Stimulated activated CD4-positive, alpha-beta T cell treated with anti-CD3 and anti-CD28 coated beads, Interleukin-15, amount 100 ng/mL, for 24 hours (primary cell): Measurements from ENCODE around the gene GLT8D1.

Experiments
- DNase-seq: peaks from one replicate; pipeline ENCODE4 v3.0.0-alpha.2; 2020

The GLT8D1 gene

DNA sequence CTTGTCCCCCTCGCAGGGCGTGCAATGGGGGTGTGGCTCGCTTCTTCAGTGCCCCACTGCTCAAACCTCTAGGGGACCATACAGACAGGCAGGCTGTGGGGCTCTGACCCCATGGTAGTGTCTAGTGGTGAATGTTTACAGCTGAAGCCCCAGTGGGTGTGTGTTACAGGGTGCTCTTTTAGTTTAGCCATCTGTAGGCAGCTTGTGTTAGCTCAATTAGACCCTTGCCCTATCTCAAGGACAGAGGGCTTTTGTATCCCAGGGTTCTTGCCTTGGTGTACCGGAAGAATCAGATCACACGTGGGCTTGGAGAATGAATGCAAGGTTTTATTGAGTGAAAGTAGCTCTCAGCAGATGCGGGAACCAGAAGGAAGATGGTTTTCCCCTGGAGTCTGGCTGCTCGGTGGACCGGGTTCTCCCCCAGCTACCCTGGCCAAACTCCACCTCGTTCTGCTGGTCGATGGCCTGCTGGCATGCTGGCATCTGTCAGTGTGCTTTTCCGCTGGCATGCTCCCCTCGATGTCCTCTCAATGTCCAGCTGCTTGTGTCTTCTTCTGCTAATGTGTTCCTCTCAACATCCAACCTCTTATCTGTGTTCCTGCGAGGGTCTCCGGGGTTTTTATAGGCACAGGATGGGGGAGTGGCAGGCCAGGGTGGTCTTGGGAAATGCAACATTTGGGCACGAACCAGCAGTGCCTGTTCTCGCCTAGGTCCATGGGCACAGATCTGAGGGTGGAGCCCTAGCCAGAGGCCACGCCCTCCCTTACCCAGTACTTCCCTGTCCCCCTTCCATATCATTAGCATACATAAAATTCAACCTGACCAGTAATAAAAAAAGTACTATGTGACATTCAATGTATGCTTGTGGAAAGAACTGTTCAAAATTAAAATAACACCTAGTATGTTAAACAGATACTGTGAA, 7.0 kb upstream of the GLT8D1 start:
- DNase-seq, result no peak

DNA sequence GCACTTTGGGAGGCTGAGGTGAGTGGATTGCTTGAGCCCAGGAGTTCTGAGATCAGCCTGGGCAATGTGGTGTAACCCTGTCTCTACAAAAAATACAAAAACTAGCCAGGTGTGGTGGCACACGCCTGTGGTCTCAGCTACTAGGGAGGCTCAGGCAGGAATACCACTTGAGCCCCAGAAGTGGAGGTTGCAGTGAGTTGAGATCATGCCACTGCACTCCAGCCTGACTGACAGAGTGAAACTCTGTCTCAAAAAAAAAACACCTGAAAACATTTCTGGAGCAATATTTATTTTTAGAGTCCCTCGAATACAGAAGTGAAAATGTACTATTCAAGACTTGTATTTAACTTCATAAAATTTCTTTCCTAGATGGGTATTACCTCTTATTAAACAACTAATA, 4.9 kb upstream of the GLT8D1 start:
- DNase-seq, result no peak

DNA sequence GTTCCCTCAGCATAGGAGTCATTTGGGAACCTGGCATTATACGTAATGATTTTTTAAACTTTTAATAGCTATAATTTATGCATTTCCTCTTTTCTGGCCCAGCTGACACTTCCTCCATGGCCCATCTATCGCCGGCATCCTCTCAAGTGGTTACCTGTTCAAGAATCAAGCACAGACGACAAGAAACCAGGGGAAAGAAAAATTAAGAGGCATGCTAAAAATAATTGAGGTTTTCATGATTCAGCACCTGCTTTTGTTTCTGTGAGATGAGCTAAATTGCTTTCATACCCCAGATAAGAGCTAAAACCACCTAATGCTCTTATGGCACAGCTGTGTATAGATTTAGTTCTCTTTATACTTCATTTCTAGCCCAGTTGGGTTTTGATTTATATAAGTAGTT, 2.0 kb upstream of the GLT8D1 start:
- no peak for DNase-seq

DNA sequence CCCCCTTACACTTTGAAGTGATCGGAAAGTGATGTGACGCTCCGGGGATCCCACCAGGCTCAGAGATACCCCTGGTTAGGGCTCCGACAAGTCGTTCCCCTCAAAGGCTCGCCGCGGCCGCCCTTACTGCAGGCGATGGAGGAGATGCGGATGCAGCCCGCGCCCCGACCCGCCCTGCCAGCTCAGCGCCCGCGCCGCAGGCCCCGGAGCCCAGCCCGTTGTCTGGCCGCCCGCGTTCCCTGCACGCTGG, 228 bp downstream of the GLT8D1 start:
- no peak for DNase-seq

DNA sequence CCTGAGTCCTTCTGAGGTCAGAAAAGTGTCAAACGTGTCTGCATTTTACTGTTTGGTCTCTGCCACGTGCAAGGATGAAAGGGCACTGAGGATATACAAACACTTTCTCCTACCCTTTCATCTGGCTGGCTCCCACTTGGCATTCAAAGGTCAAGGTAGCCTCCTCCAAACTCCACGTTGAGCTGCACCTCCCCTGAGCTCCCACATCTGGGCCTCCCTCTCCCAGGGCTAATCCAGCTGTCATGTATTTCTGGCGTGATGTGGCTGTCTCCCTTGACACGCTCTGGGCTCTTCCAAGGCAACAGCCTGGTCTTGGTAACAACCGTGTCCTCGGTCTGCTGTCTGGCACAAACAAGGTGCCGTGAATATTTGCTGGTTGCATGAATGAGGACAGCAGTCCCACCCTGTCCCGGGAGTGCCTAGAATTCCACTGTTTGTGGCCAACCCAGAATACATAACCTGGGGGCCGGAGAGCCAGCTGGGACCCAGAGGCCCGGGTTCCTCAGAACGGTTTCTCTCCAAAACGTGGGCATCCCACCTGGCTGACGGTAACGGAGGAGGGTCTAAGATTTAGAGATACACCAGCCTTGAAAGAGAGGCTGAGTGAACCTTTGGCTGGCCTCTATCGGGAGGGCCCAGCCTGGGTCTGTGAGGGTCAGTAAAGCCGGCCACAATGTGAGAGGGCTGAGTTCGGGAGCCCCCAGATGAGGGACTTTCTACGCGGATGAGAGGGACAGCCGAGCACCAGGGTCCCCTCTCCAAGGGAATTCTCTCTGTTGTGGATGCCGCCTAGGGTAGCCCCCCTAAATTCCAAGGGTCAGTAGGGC, 767 bp downstream of the GLT8D1 start:
- peak; percentile 28 for DNase-seq

DNA sequence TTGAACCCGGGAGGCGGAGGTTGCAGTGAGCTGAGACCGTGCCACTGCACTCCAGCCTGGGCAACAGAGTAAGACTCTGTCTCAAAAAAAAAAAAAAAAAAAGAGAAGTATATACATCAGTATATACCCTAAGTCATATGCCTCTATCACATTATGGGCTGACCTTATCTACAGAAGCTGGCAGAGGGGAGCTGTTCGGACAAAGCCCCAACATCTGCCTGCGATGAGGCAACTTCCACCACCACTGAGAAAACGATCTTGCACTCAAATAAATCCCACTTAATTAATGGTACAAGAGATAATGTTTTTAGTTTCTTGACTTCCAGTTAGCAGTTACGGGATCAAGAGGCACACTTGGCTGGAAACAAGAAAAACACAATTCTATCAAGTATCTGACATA, 2.2 kb downstream of the GLT8D1 start:
- no peak for DNase-seq

DNA sequence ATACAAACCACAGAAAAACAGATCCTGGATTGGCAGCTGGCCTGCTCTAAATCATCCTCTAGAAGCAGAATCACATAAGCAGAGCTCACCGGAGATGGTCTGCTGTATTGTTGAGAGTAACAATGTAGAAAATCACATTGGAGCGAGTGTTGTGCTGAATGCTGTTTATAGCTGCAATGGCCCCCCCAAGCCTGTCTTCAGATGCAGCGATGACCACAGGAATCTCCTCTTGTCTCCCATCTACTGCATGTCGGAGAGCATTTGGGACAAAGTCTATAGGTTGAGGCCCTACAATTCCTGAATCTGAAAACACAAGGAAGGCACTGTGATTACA, 8.0 kb downstream of the GLT8D1 start:
- no peak for DNase-seq

DNA sequence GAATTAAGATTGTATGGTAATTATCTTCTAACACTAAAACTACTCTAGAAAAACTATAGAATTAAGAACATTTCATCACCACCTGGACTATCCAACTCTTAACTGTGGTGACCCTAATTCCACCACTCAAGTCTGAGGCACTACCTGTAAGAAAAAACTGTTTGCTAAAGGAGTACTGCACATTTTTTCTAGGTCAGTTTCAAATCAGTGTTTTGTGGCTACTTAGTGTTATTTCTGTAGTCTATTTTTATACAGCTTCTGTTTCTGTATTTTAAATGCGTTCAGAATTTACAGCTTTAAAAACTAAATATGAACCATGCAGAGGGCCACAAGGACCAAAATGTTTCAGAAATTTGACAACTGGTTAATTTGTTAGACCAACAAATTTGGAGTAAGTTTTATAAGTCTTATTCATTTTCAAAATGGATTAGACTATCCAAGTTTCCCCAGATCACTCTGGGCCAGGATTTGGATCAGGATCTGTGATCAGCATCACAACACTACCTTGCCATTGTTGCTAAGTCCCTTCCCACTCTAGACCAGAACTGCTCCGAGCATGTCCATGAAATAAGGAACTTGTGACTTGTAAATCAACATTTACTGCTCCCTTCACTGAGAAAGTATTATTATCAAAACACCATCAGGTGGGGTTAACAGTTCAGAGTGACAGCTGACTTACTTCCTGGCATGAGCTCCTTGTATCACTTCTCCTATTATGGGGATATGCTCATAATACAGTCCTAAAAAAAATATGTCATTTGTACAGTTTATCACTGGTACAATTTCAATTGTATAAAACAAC, 8.6 kb downstream of the GLT8D1 start:
- DNase-seq, result no peak

DNA sequence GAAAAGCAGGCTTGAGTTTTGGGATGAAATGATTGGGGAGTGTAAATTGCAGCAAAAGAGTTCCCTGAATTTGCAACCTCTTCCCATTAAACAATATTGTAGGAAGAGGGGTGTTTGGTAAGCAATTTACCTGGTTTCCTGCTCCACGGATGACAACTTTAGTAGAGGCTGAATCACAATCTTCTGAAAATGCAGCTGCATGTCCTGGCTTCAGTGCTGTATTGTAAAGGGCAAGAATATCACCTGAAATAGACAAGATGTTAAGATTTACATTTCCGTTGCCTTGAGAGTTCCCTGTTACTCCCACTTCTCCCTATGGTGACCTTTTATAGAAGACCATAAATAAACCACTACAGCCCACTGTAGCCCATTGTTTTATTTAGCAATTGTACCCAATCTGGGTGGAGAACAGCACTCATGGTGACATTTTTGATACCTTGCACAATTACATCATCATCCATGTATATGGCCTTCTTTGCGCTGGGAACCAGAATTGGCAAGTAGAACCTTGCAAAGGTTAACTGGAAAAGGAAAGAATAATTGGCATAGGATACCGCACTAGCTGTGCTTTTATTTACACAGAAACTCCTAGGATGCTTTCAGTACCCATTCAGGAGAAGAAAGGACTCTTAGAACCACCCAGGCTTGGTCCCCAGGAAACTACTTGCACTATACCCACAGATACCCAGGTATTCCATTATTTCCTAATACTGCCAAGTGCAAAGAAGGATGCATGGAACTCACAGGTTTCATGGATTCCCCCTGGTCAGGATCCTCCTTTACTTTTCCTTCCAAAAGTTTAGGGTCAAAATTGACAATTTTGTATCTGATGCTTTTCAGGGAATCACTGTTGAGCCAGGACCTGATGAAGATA, 9.6 kb downstream of the GLT8D1 start:
- no peak for DNase-seq

DNA sequence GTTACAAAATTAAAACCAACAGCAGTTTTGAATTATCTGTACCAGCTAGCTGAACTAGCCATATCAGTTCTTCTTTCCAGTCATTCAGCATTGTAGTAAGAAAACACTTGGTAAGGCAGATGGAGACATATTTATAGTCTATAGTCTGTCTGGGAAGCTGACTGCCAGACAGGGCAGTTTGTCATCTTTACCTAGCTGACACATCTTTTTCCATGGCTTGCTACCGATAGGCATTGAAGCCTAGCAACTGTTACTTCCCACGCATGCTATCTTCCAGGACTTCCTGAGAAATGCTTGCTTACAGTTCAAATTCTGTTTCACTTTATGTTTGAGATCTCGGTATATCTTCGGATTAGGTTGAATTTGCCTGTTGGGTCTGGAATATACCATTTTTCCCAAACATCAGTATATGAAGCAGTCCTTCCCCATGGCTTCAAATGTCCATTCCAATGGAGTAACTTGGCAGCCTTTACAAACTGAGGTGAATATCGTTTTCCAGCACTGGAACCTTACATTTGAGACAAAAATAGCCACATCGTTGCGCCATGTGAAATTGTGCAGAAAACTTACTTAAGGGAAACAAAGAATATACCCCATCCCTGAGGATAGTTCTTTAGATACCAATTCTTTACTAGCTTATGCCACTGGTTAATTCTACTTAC, 10.9 kb downstream of the GLT8D1 start:
- DNase-seq, result no peak

DNA sequence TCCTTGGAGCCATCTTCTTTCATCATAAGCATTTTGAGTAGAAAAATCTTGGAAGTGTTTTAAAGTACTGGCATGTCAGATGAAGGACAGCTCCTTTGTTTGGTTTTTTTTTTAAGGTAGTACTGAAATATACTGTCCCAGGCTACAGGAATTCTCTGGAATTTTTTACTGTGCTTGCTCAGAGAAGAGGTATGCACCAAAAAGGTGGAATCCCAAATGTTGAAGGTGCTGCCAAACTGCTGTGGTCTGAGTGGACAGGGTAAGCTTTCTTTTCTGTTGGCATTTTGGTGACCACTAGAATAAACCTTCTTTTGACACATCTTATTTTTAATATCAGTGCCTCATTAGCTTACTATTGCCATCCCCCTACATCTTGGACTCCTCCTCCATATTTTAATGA, 12.5 kb downstream of the GLT8D1 start:
- no peak for DNase-seq

DNA sequence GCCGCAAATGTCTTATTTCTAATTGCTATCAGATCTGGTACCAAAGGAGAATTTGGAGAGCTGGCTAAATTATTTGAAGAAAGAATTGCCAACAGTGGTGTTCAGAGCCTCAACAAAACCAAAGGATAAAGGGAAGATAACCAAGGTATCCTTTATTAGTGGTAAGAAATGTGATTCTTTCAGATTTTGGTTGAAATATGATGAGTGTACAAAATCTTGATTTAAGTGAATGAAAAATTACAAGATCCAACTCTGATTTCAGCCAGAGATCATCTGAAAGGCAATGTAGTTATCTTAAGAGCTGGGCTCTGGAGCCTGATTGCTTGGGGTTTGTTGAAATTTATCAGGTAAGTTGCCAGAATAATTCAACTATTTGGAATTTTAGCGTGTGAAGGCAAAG, 15.0 kb downstream of the GLT8D1 start:
- no peak for DNase-seq

DNA sequence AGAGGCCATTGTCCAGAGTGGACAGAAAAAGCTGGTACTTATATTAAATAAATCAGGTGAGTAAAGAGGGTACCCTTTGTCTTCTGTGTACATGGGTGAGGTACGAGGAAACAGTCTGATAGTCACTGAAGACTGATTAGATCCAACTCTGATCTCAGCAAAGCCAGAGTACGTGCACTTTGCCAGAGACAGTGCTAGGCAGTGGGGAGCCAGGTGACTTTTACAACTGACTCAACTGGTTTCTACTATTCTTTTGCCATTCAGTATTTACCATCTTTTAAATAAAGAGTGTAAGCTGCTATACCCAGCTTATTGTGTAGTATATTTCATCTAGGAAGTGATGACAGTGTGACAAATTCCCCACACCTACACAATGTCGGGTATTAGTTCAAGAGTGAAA, 16.4 kb downstream of the GLT8D1 start:
- DNase-seq, result no peak

DNA sequence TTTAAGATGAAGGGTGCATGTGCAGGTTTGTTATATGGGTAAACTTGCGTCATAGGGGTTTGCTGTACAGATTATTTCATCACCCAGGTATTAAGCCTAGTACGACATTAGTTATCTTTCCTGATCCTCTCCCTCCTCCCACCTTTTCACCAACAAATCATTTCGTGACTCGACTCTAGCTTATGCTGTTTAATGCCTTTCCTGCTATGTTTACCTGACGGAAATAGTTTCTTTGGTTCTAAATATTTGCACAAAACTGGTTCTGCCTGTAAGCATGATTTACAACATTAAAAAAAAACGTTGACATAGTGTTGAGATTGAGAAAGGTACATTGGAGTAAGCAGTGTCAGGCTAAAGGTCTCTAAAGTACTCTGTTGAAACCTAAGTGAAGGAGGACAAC, 17.3 kb downstream of the GLT8D1 start:
- no peak for DNase-seq

DNA sequence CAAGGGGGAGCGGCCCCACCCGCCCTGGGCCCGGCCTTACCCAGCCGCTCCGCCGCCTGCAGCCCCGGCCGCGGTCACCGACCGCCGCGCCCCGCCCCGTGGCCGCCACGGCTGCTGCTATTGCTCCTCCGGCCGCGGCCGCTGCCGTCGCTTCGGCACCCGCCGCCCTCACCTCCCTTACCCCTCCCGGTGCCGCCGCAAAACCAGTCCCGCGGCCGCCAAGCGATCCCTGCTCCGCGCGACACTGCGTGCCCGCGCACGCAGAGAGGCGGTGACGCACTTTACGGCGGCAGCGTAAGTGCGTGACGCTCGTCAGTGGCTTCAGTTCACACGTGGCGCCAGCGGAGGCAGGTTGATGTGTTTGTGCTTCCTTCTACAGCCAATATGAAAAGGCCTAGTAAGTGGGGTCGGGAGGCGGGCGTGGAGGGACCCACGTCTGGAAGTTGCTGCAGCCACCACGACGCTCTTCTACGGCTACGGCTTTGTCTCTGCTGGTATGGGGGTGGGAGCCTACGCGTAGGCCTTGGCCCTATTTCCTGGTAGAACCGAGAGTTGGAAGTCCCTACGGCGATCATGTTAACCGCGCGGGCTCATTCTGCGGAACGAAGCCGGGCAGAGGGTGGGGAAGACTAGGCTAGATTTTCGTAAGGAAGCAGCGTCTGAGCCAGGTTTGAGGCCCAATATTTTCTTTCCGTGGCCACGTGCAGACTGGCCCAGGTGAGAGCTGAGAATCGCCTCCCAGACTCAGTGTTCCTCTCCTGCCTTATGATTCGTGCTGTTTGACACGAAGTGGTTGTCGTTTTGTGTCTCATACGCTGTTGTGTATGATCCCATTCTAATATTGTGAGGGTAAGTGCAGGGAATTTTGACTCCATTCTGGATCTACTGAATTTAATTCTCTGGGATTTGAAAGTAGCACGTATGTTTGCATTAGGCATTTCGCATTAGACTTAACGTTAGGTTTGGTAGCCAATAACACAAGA, 19.6 kb downstream of the GLT8D1 start, which contains the start of the genes GNL3 and PBRM1:
GNL3 (plus strand) TSS at position 324 of the 983 bp plus-strand sequence; CDS start at position 385, 61 bp downstream.
PBRM1 (minus strand) TSS at position 205 of the 983 bp plus-strand sequence.
- DNase-seq, result peak; percentile 95

DNA sequence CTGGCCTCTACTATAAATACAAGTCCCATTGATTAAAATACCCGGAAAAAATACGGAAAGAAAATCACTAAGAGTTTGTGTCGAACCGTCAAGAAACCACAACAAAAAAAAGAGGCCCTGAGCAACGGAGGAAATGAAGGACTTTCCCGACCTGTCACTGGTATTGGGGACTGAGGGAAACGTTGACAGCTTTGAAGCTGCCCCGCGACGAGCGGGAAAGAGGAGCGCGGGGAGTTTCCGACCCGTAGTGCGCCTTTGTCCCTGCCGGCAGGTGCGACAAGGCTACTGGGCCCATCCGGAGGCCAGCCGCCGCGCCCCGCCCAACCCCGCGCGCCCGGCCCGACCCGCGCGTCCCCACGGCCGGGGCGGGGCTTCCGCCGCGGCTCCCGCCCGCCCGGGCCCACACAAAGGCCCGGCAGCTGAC, 20.3 kb downstream of the GLT8D1 start:
- peak; percentile 92 for DNase-seq

DNA sequence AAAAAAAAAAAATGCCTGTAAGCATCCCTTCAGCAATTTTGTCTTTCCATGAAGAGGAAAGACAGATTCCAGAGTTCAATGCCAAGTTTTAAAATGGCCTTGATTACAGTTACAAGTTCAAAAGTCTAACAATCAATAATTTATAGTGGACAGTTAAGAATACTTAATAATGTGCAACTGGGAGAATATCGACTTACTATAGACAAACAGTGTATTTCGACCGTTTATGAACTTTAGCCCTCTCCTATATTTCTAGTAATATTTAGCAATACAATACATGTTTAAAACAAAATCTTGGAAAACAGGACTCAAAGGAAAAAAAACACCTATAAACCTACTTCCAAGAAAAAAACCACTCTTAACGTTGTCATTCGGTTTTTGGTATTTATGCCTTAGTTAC, 21.4 kb downstream of the GLT8D1 start:
- DNase-seq, result no peak

DNA sequence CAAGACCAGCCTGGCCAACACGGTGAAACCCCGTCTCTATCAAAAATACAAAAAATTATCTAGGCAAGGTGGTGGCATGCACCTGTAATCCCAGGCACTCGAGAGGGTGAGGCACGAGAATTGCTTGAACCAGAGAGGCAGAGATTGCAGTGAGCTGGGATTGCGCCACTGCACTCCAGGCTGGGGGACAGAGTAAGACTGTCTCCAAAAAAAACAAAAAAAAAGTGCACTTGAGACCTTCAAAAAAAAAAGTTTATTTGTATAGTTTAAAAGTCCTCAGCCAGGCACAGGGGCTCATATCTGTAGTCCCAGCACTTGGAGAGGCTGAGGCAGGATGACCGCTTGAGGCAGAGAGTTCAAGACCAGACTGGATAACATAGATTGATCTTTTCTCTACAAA, 22.0 kb downstream of the GLT8D1 start:
- no peak for DNase-seq

DNA sequence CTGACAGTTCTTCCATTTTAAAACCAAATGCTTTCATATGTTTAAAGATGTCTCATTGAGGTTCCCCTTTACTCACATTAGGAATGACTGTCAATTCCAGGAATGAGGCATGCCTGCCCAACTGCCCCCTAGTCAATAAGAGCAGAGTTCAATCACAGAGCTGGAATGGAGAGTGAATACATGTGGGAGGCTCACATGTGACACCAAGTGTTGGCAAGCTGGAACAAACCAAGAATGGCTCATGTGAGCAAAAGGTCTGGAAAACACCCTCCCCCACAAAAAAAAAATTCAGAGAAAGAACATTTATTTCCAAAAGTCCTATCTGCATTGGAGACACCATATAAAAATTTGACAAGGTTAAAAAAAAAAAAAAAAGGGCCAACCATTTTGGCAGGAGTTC, 23.6 kb downstream of the GLT8D1 start:
- peak; percentile 57 for DNase-seq

DNA sequence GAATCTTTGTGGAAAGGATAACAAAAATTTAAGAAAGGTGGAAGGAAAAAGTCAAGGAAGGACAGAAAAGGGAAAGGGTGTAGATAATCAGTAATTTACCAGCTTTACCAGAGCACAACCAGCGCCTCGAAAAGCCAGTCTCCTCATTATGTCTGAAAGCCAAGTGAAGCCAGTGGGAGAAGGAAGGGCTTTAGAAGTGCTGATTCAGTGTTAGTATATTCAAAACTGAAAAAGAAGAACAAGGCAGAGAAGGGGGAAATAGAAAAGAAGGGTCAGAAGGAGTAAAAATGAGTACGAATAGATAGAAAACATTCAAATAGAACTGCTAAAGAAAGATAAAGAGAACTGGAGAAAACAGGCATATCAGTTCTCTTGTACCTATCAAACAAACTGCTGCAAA, 24.0 kb downstream of the GLT8D1 start:
- no peak for DNase-seq

DNA sequence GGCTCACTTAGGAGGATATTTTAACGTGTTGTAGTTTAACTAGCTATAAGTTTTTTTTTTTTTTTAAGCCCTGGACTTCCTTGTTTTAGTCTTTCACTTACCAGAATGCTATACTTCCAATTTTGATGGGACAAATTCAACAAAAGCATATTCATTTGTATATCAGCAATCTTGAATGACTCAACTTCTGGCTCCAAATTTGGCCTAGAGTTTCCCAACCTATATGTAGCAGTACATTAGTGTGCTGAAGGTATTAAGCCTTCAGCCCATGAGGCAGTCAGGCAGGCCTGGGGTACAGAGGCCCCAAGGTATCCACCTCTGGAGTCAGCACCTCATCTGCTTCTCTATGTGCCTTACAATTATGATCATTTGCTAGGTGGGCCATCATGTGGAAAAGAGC, 25.8 kb downstream of the GLT8D1 start:
- no peak for DNase-seq
